ENCODE results near the gene SNAI3.

The SNAI3 gene

DNA sequence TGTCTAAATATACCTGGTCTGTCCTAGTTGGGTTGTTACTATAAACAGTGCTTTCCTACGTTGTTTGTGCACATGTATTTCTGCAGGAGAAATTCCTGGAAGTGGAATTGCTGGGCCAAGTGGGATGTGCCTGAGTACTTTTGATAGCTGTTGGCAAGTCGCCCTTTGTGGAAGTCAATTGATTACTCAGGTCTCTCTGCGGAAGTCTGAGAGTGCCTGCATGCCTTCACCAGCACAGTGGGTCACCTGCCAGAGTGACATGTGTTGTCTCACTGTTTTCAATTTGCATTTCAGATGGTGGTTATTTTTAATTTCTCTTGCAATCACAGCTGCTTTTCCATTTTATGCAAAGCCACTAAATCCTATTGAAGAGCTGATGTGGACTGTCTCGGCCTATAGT lies 21.2 kb downstream of the SNAI3 start:
- no peak for DNase-seq

DNA sequence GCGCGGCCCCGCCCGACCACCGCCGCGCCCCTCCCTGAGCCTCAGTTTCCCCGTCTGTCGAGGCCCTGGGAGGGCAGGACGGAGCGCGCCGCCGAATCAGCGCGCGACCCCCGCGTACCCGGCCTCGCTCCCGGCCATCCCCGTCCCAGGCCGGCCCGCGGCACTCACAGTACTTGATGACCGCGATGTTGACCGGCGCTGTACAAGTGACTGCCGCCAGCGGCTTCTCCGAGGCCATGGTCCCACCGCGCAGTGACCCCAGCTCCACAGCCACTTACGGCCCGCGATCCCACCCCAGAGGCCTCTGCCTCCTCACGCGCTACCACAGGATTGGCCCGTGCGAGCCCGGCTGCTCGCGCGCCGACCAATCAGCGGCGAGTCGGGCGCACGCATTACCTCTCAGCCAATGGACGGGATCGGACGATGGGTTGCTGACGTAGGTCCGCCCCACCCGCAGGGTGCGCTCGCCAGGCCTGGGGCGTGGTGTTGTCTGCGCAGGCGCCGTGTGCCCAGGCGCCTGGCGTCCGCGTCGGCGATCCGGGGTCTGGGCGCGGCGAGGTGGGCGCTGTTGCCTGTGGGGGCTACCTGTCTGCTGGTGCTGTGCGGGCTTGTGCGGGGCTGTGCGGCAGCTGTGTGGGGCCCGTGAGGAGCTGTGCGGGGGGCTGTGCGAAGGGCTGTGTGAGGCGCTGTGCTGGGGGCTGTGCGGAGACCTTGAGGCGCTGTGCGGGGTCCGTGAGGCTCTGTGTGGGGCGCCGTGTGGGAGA lies 23.3 kb downstream of the SNAI3 start, which contains the start of gene MVD:
TSS of gene MVD (minus strand) at position 249 of the 764 bp plus-strand sequence. CDS start at position 238, 11 bp downstream.
- DNase-seq, result peak; percentile 90

DNA sequence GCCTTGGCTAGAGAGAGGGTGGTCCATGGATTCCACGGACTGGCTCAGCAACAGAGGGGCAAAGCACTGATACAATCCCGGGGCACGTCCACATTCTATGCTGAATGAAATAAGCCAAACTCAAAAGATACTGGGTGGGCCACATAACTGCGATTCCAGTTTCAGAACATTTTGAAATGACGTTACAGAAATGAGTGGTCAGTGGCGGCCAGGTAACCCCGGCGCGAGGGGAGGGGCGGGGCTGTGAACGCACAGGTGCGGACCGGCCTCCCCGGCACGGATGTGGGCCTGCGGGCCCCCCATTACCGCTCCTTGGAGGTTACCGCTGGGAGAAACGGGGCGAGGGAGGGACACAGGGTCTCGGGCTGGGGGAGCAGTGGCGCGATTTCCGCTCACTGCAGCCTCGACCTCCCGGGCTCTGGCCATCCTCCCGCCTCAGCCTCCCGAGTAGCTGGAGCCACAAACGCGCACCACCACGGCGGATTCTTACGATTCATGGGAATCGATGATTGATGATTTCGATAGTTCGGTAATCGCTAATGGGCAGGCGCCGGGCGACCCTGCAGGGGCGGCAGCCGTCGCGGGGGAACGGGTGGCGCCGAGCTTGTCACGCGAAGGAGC lies 24.0 kb downstream of the SNAI3 start:
- DNase-seq, result no peak

DNA sequence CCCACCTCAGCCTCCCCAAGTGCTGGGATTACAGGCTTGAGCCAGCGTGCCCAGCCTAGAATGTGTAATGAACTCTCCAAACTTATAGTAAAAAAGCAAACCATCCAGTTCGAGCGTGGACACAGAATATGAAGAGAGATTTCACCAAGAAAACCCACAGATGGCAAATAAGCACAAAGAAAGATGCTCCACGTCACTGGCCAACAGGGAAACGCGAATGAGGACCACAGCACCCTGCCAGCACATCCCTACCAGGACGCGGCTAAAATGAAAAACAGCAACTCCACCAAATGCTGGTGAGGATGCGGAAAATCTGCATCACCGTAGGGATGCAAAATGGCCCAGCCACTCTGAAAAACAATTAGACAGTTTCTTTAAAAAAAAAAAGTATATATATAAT lies 24.8 kb downstream of the SNAI3 start:
- DNase-seq, result no peak

DNA sequence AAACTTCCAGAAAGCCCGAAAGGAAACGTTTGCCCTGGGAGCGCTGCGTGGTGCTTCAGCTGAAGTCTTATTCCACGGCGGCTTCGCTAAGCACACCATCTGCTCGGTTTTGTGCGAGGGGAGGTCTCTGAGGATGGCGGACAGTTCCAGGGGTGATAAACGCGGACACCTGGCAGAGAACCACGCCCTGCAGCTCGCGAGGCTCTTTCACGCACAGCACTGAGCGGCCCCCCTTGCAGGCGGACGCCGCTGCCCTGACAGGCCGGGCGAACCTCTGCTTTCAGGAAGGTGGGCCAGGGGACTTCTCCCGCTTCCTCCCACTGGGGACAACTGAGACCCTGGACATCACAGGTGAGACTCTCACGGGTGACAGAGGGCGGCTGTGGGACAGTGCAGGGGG lies 27.1 kb downstream of the SNAI3 start:
- no peak for DNase-seq

DNA sequence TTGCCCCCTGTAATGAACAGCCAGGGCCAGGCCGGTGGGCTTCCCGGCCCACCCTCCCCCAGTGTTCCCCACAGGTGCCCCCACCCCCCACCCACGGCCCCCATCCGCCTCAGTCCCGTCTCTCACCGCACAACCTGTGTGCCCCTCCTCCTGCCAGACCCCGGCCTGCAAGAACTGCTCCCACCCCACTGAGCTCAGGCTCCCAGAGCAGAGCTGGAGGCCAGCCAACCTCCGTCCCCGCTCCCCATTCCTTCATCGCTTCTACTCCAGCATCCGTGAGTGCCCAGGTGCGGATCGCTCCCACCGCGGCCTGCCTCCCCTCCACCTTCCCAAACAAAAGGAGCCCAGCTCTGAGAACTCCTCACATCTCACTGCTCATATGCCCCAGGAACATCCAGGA lies 27.6 kb downstream of the SNAI3 start:
- DNase-seq, result no peak

DNA sequence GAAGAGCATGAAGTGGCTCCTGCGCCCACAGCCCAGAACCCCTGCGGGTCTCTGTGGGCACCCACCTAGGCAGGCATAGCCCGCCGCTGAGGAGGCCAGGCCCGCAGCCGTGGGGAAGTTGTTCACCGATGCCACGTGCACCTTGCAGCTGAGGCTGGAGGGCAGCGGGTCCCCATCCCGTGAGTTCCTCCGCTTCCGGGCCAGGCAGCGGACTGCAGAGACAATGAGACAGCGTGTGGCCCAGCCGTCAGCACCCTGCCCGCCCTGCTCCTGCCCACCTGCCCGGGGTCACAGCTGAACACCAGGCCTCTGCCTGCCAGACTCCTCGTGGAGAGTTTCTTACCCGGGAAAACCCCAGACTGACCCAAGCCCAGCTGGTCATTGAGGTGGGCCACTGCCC lies 28.9 kb downstream of the SNAI3 start:
- DNase-seq, result no peak

DNA sequence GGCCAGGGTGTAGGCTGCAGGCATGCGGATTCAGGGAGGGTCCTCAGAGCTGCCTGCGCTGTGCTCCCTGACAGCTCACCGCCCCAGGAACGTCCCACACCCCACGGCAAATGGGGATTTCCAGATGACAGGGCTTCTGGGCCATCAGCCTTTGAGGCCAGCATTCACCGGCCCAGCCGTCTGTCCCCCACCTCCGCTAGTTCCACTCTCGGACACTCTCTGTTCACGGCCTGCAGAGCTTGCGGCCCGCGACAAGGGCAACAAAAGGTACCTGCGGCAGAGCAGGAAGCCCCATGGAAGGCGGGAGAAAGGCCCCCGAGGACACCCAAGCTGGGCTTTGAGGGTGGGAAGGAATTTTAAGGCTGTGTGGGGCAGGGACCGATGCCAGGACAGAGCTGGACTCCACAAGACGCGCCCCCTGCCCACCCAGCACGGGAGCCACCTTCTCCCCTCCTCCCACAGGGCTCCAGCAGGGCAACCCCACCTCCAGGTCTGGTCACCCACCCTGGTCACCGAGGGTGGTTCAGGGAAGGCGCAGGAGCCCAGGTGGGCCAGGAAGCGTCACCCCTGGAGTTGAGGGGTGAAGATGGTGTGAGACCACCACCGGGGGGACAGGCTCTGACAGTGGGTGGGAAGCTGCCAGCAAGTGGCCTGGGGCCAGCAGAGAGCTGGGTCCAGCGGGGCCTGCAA lies 29.9 kb downstream of the SNAI3 start:
- DNase-seq, result no peak

DNA sequence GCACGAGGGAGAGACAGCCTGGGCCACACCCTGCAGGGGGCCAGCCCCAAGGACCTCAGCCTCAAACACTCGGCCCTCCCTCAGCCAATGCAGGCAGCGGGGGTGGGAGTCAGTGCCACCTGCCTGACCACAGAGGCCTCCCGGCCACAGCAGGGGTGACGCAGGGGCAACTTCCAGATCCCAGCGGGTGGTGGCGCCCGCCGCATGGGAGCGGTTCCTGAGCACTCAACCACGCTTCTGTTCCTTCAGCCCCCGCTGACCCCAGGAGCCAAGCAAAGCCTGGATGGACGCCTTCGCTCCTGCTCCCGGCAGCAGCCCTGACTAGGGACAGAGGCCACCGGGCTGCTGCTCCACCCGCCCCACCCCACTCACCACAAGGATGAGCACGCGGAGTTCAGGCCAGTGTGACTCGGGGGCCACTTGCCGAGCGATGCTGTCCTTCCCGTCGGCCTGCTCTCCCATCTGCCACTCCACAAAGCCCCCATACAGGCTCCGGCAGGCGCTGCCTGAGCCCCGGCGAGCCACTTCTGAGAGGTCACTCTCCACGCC lies 30.5 kb downstream of the SNAI3 start:
- no peak for DNase-seq

DNA sequence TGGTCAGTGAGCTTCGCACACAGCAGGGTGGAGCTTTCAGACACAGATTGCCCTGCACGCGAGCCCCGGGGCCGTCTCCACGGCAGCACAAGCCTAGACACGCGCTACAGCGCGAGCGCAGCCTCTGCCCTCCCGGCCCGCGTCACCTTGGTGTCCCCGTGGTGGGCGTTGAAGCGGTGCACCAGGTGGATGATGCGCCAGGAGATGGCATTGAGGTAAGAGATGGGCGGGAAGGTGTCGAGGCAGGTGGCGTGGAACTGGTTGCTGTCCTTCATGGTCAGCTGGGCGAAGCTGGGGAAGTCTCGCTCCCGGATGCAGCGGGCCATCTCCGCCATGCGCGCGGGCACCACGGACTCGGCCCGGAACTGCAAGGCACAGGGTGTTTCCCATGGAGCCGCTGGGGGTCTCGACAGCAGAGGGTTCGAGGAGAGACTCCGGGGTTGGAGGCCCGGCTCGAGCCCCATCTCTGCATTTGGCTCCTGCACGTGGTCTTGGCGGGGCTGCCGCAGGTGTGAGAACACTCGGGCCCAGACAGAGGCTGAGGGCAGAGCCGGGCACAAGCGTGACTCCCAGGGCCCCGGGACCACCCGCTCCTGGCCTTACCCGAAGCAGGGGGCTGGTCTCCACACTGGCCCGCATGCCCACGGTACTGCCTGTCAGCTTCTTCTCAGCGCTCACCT lies 31.1 kb downstream of the SNAI3 start:
- no peak for DNase-seq

DNA sequence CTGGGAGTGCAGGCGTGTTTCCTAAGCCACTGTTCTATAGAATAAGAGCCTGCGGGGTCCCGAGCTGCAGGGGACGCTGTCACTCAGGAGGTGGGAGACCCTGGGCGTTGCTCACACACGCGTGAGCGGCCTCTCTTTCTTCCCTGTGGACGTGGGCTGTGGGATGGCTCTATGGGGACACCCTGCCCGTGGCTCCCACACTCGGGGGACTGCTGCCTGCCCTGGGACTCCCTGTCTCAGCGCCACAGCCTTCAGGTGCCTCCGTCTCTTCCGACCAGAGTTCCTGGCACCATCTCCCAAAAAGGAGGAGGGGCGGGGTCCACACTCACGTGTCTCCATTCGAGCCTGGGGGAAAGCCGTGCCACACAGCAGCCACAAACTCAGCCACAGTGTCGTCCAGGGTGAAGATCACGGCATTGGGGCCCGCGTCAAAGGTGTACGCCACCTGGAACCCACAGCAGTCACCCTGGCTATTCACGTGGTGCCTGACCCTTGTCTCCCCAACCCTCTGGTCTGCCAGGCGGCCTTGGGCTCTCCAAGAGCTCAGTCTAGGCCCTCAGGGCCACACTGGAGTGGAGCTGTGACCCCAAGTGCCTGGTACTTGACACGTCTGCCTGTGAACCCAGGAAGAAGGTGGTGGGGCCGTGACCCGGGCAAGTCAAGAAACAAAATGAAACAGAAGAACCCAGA lies 31.8 kb downstream of the SNAI3 start:
- DNase-seq, result no peak

DNA sequence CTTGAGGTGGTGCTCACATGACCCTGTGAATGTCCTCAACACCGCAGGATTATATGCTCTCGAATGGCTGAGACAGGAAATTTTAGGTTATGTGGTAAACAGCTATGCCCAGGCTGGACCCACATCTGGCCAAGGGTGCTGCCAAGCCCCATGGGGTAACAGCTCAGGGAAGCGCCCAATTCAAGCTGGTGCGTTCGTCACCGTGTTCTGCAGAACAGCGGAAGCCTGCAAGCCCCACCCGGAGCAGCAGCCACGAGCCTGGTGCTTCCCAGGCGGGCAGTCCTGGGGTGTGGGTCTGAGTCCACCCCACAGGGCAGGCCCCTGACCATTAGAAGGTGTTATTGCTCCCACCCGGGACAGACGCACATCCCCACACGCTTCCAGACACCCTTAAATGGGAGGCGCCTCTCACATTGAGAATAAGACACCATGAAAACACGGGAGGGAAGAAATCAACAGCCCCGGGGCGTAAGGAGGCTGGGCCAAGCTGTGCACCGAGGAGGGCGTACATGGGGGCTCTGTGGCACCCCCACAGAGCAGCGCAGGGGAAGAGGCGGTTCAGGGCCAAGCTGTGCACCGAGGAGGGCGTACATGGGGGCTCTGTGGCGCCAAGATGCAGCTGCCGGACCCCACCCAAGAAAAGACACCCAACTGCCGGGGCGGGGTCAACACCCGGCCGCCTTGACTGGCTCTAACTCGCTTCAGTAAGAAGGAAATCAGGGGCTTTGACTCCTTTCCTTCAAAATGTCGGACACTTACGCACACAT lies 32.5 kb downstream of the SNAI3 start:
- no peak for DNase-seq

DNA sequence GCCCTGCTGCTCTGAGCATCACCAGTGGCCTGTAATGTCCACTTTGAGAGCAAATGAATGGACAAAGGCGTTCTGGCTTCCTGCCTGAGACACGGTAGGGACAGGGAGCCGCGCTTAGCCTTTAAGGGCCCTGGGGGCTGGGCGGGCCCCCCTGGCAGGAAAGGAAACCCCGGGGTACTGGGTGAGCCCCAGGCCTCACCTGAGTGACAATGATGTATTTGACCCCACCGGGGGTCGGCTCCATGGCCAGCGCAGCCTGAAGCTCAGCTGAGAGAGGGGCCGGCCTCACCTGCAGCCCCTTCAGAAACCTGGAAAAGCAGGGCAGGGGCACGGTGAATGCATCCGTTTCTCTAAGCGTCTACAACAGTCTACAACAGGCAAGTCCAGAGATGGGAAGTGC lies 33.2 kb downstream of the SNAI3 start:
- no peak for DNase-seq

DNA sequence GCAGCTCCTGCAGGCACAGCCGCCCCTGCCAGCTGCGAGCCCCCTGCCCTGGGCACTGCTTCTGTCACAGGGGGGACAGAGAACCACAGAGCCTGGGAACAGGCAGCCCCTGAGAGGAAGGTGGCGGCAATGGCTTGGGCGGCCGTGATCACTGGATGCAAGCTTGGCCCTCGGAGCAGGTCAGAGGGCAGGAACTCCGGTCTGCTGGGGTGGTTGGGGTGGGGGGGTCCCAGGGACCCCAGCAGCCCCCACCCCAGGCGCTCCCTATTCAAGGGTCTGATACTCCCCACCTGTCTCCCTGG lies 33.6 kb downstream of the SNAI3 start:
- DNase-seq, result no peak

DNA sequence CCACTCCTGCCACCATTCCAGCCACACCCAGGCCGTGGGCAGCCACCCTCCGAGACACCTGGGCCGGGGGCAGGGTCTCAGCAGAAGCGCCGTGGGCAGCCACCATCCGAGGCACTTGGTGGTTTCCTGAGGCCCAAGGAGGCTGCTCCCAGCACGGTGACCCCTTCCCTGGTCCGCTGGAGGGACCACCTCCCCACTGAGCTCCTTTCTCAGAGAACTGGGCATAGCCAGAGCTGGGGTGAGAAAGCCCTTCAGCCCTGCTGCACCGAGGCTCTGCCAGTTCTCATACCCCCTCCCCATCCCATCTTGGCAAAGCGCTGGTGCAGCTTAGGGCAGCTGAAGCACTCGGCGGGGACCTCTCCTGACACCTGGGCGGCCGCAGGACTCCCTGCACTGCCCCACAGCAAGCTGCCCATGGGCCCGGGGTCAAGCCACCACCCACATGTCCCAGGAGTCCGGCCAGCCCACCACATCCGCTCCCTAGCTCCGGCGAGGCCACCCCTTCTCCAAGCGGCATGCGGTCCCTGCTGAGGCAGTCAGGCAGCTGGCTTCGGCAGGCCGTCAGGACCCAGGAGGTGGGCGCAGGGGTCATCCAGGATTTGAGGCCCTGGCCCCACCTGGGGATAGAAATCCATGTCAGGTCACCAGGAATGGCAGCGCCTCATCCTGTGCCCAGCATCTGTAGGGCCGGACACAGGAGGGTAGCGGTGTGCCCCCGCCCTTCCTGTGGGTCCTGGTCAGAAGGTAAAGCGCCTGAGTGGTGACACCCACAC lies 34.1 kb downstream of the SNAI3 start:
- no peak for DNase-seq

DNA sequence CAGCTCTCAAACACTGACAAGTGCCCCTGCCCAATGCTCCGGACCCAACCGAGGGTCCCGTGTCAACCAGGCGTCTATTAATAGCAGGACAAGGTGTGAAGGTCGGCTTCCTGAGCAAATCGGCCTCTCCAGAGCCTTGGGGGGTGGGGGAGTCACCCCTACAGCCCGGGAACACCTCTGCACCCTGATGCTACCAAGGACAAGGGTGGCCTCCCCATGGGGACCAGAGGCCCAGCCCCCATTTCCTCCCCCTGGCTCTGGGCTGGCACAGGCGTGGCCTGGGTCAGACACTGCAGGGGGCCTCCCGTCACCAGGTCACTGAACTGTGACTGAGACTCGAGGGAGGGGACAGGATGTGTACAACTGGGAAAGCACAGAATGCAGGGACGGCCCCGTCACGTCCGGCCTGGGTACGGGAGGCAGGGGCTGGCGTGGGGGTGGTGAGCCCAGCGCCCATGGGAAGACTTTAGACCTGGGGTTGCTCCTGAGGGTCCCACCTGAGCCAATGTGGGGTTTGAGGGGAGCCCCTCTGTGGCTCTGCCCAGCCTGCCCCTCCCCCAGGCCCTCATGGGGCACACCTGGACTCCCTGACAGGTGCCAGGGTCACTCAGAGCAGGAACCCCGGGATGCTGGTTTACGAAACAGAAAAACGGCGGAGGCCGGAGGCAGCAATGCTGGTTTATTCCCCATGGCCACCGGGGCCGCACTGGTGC lies 34.9 kb downstream of the SNAI3 start:
- DNase-seq, result no peak

DNA sequence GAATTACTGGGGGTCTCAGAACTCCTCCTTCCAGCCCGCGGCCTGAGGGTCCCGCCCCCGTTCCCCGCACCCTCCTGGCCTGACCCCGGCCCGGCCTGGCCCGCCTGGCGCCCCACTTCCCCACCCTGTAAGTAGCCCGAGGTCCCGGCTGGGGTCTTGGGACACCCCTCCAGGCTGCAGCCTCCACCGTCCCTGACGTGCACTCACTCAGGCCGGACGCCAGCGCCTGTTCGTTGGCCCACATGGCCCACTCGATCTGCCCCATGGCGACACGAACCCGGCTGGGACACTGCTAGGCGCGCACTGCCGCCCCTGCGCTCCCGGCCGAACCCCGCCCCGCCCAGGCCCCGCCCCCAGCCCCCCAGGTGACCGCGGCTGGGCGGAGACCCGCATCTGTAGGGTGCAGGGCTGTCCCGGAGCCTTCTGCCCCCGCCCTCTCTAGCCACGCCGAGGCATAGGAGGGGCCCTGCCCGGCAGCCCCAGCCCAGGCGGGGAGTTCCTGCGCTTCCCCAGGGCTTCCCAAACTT lies 35.5 kb downstream of the SNAI3 start, which contains the start of gene CYBA:
TSS of gene CYBA (minus strand) at position 305 of the 527 bp plus-strand sequence. CDS start at position 265, 40 bp downstream.
- no peak for DNase-seq

DNA sequence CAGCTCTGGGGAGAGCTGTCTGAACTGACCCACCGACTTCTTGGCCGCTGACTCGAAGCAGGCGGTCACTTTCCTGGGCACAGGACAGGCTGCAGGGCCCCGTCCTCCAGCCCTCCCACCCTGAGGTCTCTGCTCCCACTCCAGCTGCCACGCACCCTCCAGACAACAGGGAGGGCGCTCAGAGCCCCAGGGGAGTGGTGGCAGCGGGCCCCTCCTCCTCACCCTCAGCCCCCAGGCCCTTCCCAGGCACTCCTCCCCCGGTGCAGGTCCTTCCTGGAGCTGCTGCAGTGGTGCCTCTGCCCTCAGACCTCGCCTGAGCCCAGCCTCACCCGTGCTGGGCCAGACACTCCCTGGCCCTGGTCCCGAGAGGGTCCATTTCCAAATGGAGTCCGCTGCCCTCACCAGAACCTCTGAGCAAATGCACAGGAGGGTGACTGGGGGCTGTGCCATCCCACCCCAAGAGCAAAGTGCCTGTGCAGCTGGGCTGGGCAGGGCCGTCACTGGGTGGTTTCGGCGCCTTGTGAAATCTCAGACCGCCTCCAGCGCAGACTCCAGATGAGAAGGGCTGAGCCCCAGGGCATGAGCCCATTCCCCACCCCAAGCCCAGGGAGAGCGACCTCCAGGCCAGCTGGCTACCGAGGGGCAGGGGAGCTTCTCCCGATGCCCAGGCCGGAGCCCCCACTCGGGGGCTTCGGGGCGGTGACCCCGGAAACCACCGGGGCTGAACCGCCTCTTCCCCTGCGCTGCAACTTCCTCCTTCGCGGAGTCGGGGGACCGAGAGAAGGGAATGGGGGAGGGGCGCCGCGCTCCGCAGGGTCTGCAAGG lies 36.2 kb downstream of the SNAI3 start:
- DNase-seq, result no peak

All from NCI-H774 (cell line).